ENCODE results near the gene MYO1E. TPM values are rescaled to one million over a fixed set of nuclear protein-coding genes. Genes with fewer than 3 reads are reported as not detected.
A peak's percentile ranks its signal among the peaks of the same experiment; 100 is the strongest.

The MYO1E gene
- total RNA-seq, 2 experiments from 2014 or later: 1.5 to 26.5 TPM

GRCh38 chr15:59251001-59251845 is 121.4 kb downstream of the MYO1E start:
- no TSS peak for BruUV-seq (replicated peaks)
- Histone ChIP-seq H3K4me1 (ENCODE audit: insufficient read depth, low read length, poor library complexity, severe bottlenecking) (peaks cover 65% of the 10 kb centered on the region), H3K27ac (ENCODE audit: low read depth, low read length, poor library complexity, severe bottlenecking) (peak overlapping the region; percentile 51), H3K9me2 (ENCODE audit: insufficient read depth, low read length) (no peaks in the 10 kb centered on the region), H3K79me2 (ENCODE audit: insufficient read depth, low read depth, low read length) (no peaks in the 10 kb centered on the region), H3K9me3 (ENCODE audit: low read length) (no peaks in the 10 kb centered on the region), H3K36me3 (ENCODE audit: insufficient read depth, low read length) (no peaks in the 10 kb centered on the region), H2AFZ (ENCODE audit: low read length) (peak overlapping the region; percentile 86; the same call in 1 of the 2 replicates), H3K4me3 (ENCODE audit: low read depth, low read length, poor library complexity, severe bottlenecking) (peak overlapping the region; percentile 32), H4K20me1 (ENCODE audit: insufficient read depth, low read length) (no peaks in the 10 kb centered on the region), H3K4me2 (ENCODE audit: low read length) (peak overlapping the region; percentile 67)
- TF ChIP-seq CTCF (conservative IDR thresholded peaks at IDR 0.05; ENCODE audit: low read length) (no peak), EZH2phosphoT487 (IDR thresholded peaks at IDR 0.05; ENCODE audit: borderline replicate concordance, low read depth, low read length) (no peak)
- intact Hi-C loops (cut with micrococcal nuclease; ENCODE audit: unreplicated experiment): loop anchor here (5.0 kb wide), 1 partner anchor 269 kb away; no protein-coding TSS in a partner anchor
- ChIA-PET CTCF (ENCODE audit: unreplicated experiment) (no interaction called here), POLR2A (interaction anchor here (0.6 to 1.2 kb wide), 6 partner anchors 14 to 1231 kb away, joined by 3 to 6 read pairs (median 3); no protein-coding TSS in a partner anchor)
- DNase-seq (ENCODE audit: low spot score): peak; percentile 48

- TF ChIP-seq CTCF (conservative IDR thresholded peaks at IDR 0.05; ENCODE audit: low read length) (no peak), EZH2phosphoT487 (IDR thresholded peaks at IDR 0.05; ENCODE audit: borderline replicate concordance, low read depth, low read length) (no peak)
- POLR2A ChIA-PET: interaction anchor here (0.6 to 1.2 kb wide), 5 partner anchors 12 to 1232 kb away, joined by 3 to 6 read pairs (median 3); no protein-coding TSS in a partner anchor
- BruUV-seq (replicated peaks): no TSS peak
- peaks cover 71% of the 10 kb centered on the region for H3K4me1 ChIP-seq (ENCODE audit: insufficient read depth, low read length, poor library complexity, severe bottlenecking)
- peak overlapping the region; percentile 86 for H2AFZ ChIP-seq (ENCODE audit: low read length)
- no peaks in the 10 kb centered on the region for H3K9me3 ChIP-seq (ENCODE audit: low read length)
- H4K20me1 ChIP-seq (ENCODE audit: insufficient read depth, low read length): no peaks in the 10 kb centered on the region
- H3K9me2 ChIP-seq (ENCODE audit: insufficient read depth, low read length): no peaks in the 10 kb centered on the region
- DNase-seq (ENCODE audit: low spot score): no peak
- CTCF ChIA-PET (ENCODE audit: unreplicated experiment): no interaction called here
- H3K36me3 ChIP-seq (ENCODE audit: insufficient read depth, low read length): no peaks in the 10 kb centered on the region
- H3K4me2 ChIP-seq (ENCODE audit: low read length): peak overlapping the region; percentile 67
- intact Hi-C loops (cut with micrococcal nuclease; ENCODE audit: unreplicated experiment): loop anchor here (5.0 kb wide), 1 partner anchor 268 kb away; no protein-coding TSS in a partner anchor
- peak overlapping the region; percentile 51 for H3K27ac ChIP-seq (ENCODE audit: low read depth, low read length, poor library complexity, severe bottlenecking)
- H3K4me3 ChIP-seq (ENCODE audit: low read depth, low read length, poor library complexity, severe bottlenecking): no peak overlapping the region
- no peaks in the 10 kb centered on the region for H3K79me2 ChIP-seq (ENCODE audit: insufficient read depth, low read depth, low read length)
Measured at GRCh38 chr15:59250249-59250648, 122.4 kb downstream of the MYO1E start.

All from OCI-LY7 (cell line).